ENCODE data around the gene RFTN1. TPM values are rescaled to one million over a fixed set of nuclear protein-coding genes. Genes with fewer than 3 reads are reported as not detected.

The RFTN1 gene
- polyA plus RNA-seq, 2 of the 4 experiments (the other 2 are of a cell fraction) = 1.8 to 3.7 TPM

GRCh38 chr3:16298891-16299290 lies 214.6 kb downstream of the RFTN1 start:
- FAIRE-seq = no peak
- CTCF ChIA-PET = no interaction called here

GRCh38 chr3:16297997-16298885 lies 215.3 kb downstream of the RFTN1 start:
- Histone ChIP-seq H3K4me1 (no peaks in the 10 kb centered on the region), H3K4me3 (no peak overlapping the region), H3K27ac (no peak overlapping the region), H3K9me3 (peaks cover 11% of the 10 kb centered on the region; the same call in 1 of the 3 replicates), H3K4me2 (no peak overlapping the region)
- FAIRE-seq (no peak), DNase-seq (ENCODE audit: low read depth in 1 of 2, low spot score in 1 of 2) (no peak), ATAC-seq (no peak)
- ChIA-PET CTCF (no interaction called here), POLR2A (no interaction called here)
- TF ChIP-seq BCL3 (IDR thresholded peaks at IDR 0.05) (no peak), SMC3 (IDR thresholded peaks at IDR 0.05) (no peak), RCOR1 (IDR thresholded peaks at IDR 0.05; ENCODE audit: low read depth, low read length) (no peak), SREBF2 (IDR thresholded peaks at IDR 0.05) (no peak), REST (IDR thresholded peaks at IDR 0.05) (no peak), JUNB (IDR thresholded peaks at IDR 0.05) (no peak)
- TF ChIP-seq, protein P1, sequence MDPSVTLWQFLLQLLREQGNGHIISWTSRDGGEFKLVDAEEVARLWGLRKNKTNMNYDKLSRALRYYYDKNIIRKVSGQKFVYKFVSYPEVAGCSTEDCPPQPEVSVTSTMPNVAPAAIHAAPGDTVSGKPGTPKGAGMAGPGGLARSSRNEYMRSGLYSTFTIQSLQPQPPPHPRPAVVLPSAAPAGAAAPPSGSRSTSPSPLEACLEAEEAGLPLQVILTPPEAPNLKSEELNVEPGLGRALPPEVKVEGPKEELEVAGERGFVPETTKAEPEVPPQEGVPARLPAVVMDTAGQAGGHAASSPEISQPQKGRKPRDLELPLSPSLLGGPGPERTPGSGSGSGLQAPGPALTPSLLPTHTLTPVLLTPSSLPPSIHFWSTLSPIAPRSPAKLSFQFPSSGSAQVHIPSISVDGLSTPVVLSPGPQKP (IDR thresholded peaks at IDR 0.05; ENCODE audit: low read depth, low read length) = no peak
- 87% methylated on average over 9 of the region's 9 CpGs for WGBS (ENCODE audit: missing lambda C conversion rate)

More at GRCh38 chr3:16298891-16299290, 214.6 kb downstream of the RFTN1 start:
- ATAC-seq (no peak), DNase-seq (ENCODE audit: low read depth in 1 of 2, low spot score in 1 of 2) (no peak)
- Histone ChIP-seq H3K4me3 (no peak overlapping the region), H3K27ac (no peak overlapping the region), H3K9me3 (0 out of 3 replicates have a peak, but pooled peaks cover 5% of the 10 kb centered on the region), H3K4me1 (no peaks in the 10 kb centered on the region), H3K4me2 (no peak overlapping the region)
- no peak for TF ChIP-seq CEBPB (IDR thresholded peaks at IDR 0.05)
- TF ChIP-seq RARB (CRISPR knock-in tag; IDR thresholded peaks at IDR 0.05) = no peak
- no peak for TF ChIP-seq MYC (IDR thresholded peaks at IDR 0.05; ENCODE audit: borderline replicate concordance, low read length)
- TF ChIP-seq, protein P2, sequence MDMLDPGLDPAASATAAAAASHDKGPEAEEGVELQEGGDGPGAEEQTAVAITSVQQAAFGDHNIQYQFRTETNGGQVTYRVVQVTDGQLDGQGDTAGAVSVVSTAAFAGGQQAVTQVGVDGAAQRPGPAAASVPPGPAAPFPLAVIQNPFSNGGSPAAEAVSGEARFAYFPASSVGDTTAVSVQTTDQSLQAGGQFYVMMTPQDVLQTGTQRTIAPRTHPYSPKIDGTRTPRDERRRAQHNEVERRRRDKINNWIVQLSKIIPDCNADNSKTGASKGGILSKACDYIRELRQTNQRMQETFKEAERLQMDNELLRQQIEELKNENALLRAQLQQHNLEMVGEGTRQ (IDR thresholded peaks at IDR 0.05) = no peak
- TF ChIP-seq BCL3 (IDR thresholded peaks at IDR 0.05) = no peak
- TF ChIP-seq RNF2 (IDR thresholded peaks at IDR 0.05; ENCODE audit: borderline replicate concordance, low read depth) = no peak
- TF ChIP-seq HOXB13 (CRISPR knock-in tag; IDR thresholded peaks at IDR 0.05; ENCODE audit: low read depth) = no peak
- TF ChIP-seq CHD2 (IDR thresholded peaks at IDR 0.05; ENCODE audit: low read length, partially characterized antibody) = no peak
- TF ChIP-seq CBX8 (IDR thresholded peaks at IDR 0.05) = no peak
- no peak for TF ChIP-seq POLR2AphosphoS2 (conservative IDR thresholded peaks at IDR 0.05; ENCODE audit: low read length)
- TF ChIP-seq HDAC2 (IDR thresholded peaks at IDR 0.05) = no peak
- TF ChIP-seq BHLHE40 (IDR thresholded peaks at IDR 0.05; ENCODE audit: low read depth, low read length) = no peak
- no peak for TF ChIP-seq ESRRA (IDR thresholded peaks at IDR 0.05; ENCODE audit: borderline replicate concordance, low read length)
- TF ChIP-seq EHMT2 (IDR thresholded peaks at IDR 0.05; ENCODE audit: low read depth) = no peak
- no peak for TF ChIP-seq CHD4 (IDR thresholded peaks at IDR 0.05; ENCODE audit: borderline replicate concordance)
- POLR2A ChIA-PET = no interaction called here
- 91% methylated on average over 6 of the region's 6 CpGs for WGBS (ENCODE audit: missing lambda C conversion rate)
